ENCODE measurements around the gene GRIN3B. TPM values are rescaled to one million over a fixed set of nuclear protein-coding genes. Genes with fewer than 3 reads are reported as not detected.

The GRIN3B gene
- total and polyA plus RNA-seq, 9 of the 15 experiments (the other 6 are each of a cell fraction or from before 2014, with no cell fraction given): 0.06 to 0.95 (median 0.19) TPM; not detected in 6

DNA sequence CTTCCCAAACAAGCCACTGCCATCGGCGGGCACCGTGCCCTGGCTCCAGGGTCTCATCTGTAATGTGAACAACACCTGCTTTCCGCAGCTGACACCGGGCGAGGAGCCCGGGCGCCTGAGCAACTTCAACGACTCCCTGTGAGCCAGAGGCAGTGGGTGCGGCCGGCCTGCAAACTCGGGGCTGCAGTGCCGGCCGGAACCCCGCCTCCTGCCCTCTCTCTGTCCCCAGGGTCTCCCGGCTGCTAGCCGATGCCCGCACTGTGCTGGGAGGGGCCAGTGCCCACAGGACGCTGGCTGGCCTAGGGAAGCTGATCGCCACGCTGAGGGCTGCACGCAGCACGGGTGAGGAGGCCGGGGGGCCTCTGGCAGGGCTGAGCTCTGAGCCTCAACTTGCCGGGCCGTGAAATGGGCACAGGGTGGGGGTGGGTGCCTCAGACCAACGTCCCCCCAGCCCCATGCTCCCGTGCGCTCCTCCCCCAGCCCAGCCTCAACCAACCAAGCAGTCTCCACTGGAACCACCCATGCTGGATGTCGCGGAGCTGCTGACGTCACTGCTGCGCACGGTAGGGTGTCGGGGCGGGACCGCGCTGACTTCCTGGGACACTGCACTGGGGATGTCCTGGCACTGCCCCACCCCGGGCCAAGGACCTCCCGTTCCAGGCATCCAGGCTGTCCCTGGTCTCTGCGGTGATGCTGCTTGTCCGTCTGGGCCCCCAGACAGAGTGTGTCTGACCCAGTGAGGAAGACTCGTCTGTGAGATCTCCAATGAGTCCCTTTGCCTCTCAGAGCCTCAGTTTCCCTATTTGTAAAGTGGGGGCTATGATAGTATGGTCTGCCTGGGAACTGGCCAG lies 41.8 kb downstream of the GRIN3B start (continued):
- no peak for TF ChIP-seq ZNF41 (CRISPR knock-in tag; conservative IDR thresholded peaks at IDR 0.05)
- TF ChIP-seq, protein P1, sequence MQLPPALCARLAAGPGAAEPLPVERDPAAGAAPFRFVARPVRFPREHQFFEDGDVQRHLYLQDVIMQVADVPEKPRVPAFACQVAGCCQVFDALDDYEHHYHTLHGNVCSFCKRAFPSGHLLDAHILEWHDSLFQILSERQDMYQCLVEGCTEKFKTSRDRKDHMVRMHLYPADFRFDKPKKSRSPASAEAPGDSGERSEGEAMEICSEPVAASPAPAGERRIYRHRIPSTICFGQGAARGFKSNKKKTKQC (CRISPR knock-in tag; IDR thresholded peaks at IDR 0.05): no peak; the same call in 1 of the 2 replicates
- TF ChIP-seq SAP30 (IDR thresholded peaks at IDR 0.05; ENCODE audit: borderline replicate concordance, insufficient read depth, low read depth, low read length, poor library complexity, severe bottlenecking): no peak
- TF ChIP-seq EWSR1 (IDR thresholded peaks at IDR 0.05; ENCODE audit: borderline replicate concordance, low read depth, partially characterized antibody): no peak
- no peak for TF ChIP-seq ZNF239 (CRISPR knock-in tag; IDR thresholded peaks at IDR 0.05)
- no peak for TF ChIP-seq SRSF1 (IDR thresholded peaks at IDR 0.05; ENCODE audit: low read depth, low read length)
- no peak for TF ChIP-seq YY1 (IDR thresholded peaks at IDR 0.05; ENCODE audit: borderline replicate concordance in 1 of 3, control insufficient read depth in 1 of 3, extremely low read depth in 1 of 3, insufficient read depth in 3 of 3, insufficient read length in 1 of 3, insufficient replicate concordance in 2 of 3, low read depth in 1 of 3, low read length in 2 of 3)
- no peak for TF ChIP-seq RERE (CRISPR knock-in tag; IDR thresholded peaks at IDR 0.05; ENCODE audit: borderline replicate concordance)
- TF ChIP-seq MCM5 (IDR thresholded peaks at IDR 0.05; ENCODE audit: low read depth): no peak
- no peak for TF ChIP-seq ZNF354B (CRISPR knock-in tag; IDR thresholded peaks at IDR 0.05)
- no peak for TF ChIP-seq ZEB2 (IDR thresholded peaks at IDR 0.05)
- peak; percentile 81 for TF ChIP-seq EP400 (IDR thresholded peaks at IDR 0.05)
- TF ChIP-seq IRF2 (CRISPR knock-in tag; IDR thresholded peaks at IDR 0.05): no peak
- TF ChIP-seq FOXM1 (IDR thresholded peaks at IDR 0.05; ENCODE audit: low read depth): no peak
- 0 out of 2 replicates have a peak, but pooled peaks have one; percentile 34 for TF ChIP-seq FOXM1 (CRISPR knock-in tag; IDR thresholded peaks at IDR 0.05; ENCODE audit: low read depth)
- TF ChIP-seq, protein P2, sequence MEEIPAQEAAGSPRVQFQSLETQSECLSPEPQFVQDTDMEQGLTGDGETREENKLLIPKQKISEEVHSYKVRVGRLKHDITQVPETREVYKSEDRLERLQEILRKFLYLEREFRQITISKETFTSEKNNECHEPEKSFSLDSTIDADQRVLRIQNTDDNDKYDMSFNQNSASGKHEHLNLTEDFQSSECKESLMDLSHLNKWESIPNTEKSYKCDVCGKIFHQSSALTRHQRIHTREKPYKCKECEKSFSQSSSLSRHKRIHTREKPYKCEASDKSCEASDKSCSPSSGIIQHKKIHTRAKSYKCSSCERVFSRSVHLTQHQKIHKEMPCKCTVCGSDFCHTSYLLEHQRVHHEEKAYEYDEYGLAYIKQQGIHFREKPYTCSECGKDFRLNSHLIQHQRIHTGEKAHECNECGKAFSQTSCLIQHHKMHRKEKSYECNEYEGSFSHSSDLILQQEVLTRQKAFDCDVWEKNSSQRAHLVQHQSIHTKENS (CRISPR knock-in tag; IDR thresholded peaks at IDR 0.05): no peak
- no peak for TF ChIP-seq ETS2 (tag; IDR thresholded peaks at IDR 0.05; ENCODE audit: borderline replicate concordance, poor library complexity, severe bottlenecking)
- TF ChIP-seq, protein P3, sequence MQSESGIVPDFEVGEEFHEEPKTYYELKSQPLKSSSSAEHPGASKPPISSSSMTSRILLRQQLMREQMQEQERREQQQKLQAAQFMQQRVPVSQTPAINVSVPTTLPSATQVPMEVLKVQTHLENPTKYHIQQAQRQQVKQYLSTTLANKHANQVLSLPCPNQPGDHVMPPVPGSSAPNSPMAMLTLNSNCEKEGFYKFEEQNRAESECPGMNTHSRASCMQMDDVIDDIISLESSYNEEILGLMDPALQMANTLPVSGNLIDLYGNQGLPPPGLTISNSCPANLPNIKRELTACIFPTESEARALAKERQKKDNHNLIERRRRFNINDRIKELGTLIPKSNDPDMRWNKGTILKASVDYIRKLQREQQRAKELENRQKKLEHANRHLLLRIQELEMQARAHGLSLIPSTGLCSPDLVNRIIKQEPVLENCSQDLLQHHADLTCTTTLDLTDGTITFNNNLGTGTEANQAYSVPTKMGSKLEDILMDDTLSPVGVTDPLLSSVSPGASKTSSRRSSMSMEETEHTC (IDR thresholded peaks at IDR 0.05): no peak

All from K562 (cell line).